H1 (cell line): Measurements from ENCODE around the gene PPP2R2B. TPM values are rescaled to one million over a fixed set of nuclear protein-coding genes. Genes with fewer than 3 reads are reported as not detected.

Experiments used
- CTCF ChIA-PET: fragments of 300-600 bp; sonication (Branson Sonifier 250); formaldehyde crosslinking; loops from one replicate; lab custom pipeline; 2021; ENCODE audit not compliant: partially characterized antibody; lab: Charles Lee
- POLR2A ChIA-PET: fragments of 300-600 bp; sonication (Branson Sonifier 250); formaldehyde crosslinking; loops from one replicate; lab custom pipeline; 2021; ENCODE audit warnings: inconsistent platforms; ENCODE audit not compliant: partially characterized antibody; lab: Charles Lee
- DNase-seq, 2 experiments: peaks; one replicate each; pipeline versions ENCODE4 v3.0.0 to v3.0.0-alpha.2; 2010 to 2022; ENCODE audit warnings: low spot score in 2 of 2, low read depth in 1 of 2, mixed read lengths in 1 of 2
- FAIRE-seq: peaks from 2 replicates; lab custom pipeline; 2011; peaks lifted over from hg19 to GRCh38; lab: Jason Lieb, UNC
- H2AFZ ChIP-seq: 2 replicates; pipeline ENCODE4 v1.8.1; 2012; ENCODE audit warnings: low read length, inconsistent platforms
- H2AK5ac ChIP-seq: 2 replicates; pipeline ENCODE4 v1.6.1; 2013; ENCODE audit warnings: low read depth, low read length
- H2BK120ac ChIP-seq: replicated peaks from 2 replicates; pipeline ENCODE3; 2013; ENCODE audit warnings: low read depth, low read length, inconsistent platforms
- H2BK12ac ChIP-seq: 2 replicates; pipeline ENCODE4 v1.6.1; 2013; ENCODE audit warnings: low read depth, low read length
- H2BK15ac ChIP-seq: 2 replicates; pipeline ENCODE4 v1.6.1; 2013; ENCODE audit warnings: low read length
- H2BK20ac ChIP-seq: 2 replicates; pipeline ENCODE4 v1.6.1; 2013; ENCODE audit warnings: low read length
- H2BK5ac ChIP-seq: 2 replicates; pipeline ENCODE4 v1.6.1; 2013; ENCODE audit warnings: low read depth, low read length
- H3K14ac ChIP-seq: 2 replicates; pipeline ENCODE4 v1.6.1; 2013; ENCODE audit warnings: inconsistent platforms; ENCODE audit not compliant: insufficient read length
- H3K18ac ChIP-seq: 2 replicates; pipeline ENCODE4 v1.6.1; 2013; ENCODE audit warnings: low read length; ENCODE audit errors: extremely low read depth
- H3K23ac ChIP-seq: 2 replicates; pipeline ENCODE4 v1.6.1; 2013; ENCODE audit warnings: inconsistent platforms; ENCODE audit not compliant: insufficient read length
- H3K23me2 ChIP-seq: 2 replicates; pipeline ENCODE4 v1.6.1; 2013; ENCODE audit warnings: low read depth, low read length
- H3K27ac ChIP-seq: 2 replicates; pipeline ENCODE4 v1.6.1; 2011; ENCODE audit warnings: low read depth, low read length, inconsistent platforms
- H3K27me3 ChIP-seq, 4 experiments: replicated peaks in 1 of 4; 1 replicate in 1 of 4; 2 replicates in 3 of 4; pipeline versions ENCODE4 v1.6.1 to v1.8.1; 2011 to 2013; ENCODE audit warnings: low read length in 3 of 4, mild to moderate bottlenecking in 3 of 4, inconsistent platforms in 2 of 4, mixed read lengths in 2 of 4, moderate library complexity in 1 of 4; ENCODE audit not compliant: control insufficient read depth in 3 of 4, insufficient read depth in 3 of 4; ENCODE audit errors: extremely low read depth in 1 of 4
- H3K36me3 ChIP-seq, 4 experiments: 2 replicates each; pipeline versions ENCODE4 v1.6.1 to v1.8.1; 2011 to 2013; ENCODE audit warnings: mild to moderate bottlenecking in 4 of 4, low read length in 3 of 4, moderate library complexity in 2 of 4, control low read depth in 1 of 4, inconsistent platforms in 1 of 4; ENCODE audit not compliant: insufficient read depth in 4 of 4, control insufficient read depth in 2 of 4
- H3K4ac ChIP-seq: replicated peaks from 2 replicates; pipeline ENCODE3; 2013; ENCODE audit warnings: low read length, low read depth, mixed read lengths, inconsistent platforms; ENCODE audit not compliant: insufficient read length
- H3K4me1 ChIP-seq, 4 experiments: replicated peaks in 1 of 4; 1 replicate in 1 of 4; 2 replicates in 3 of 4; pipeline versions ENCODE4 v1.6.1 to v1.8.1; 2011 to 2013; ENCODE audit warnings: low read length in 3 of 4, inconsistent platforms in 2 of 4, mixed read lengths in 1 of 4; ENCODE audit not compliant: insufficient read depth in 4 of 4, control insufficient read depth in 3 of 4
- H3K4me2 ChIP-seq, 2 experiments: 2 replicates each; pipeline versions ENCODE4 v1.6.1 to v1.8.1; 2011 to 2013; ENCODE audit warnings: low read depth in 2 of 2, low read length in 2 of 2, control low read depth in 1 of 2, inconsistent platforms in 1 of 2, mild to moderate bottlenecking in 1 of 2; ENCODE audit not compliant: insufficient read depth in 1 of 2
- H3K4me3 ChIP-seq, 4 experiments: fragments of 200-600, 300-600 bp in 1 of 4; sonication (generic), shearing (Covaris generic), sonication (Bioruptor Twin) in 1 of 4; 2 replicates each; pipeline versions ENCODE4 v1.5.1 to v1.8.1; 2011 to 2016; ENCODE audit warnings: low read length in 4 of 4, low read depth in 3 of 4, control low read depth in 2 of 4, inconsistent platforms in 2 of 4, mild to moderate bottlenecking in 2 of 4, mixed read lengths in 1 of 4, moderate library complexity in 1 of 4; ENCODE audit not compliant: insufficient read depth in 2 of 4; ENCODE audit errors: extremely low read depth in 1 of 4
- H3K56ac ChIP-seq: replicated peaks from 2 replicates; pipeline ENCODE3; 2013; ENCODE audit warnings: low read depth, mild to moderate bottlenecking, mixed read lengths, low read length, inconsistent platforms; ENCODE audit not compliant: insufficient read length
- H3K79me1 ChIP-seq: 2 replicates; pipeline ENCODE4 v1.6.1; 2013; ENCODE audit warnings: low read depth, low read length, control low read depth
- H3K79me2 ChIP-seq, 2 experiments: 2 replicates each; pipeline versions ENCODE4 v1.6.1 to v1.8.1; 2012 to 2013; ENCODE audit warnings: low read length in 2 of 2, mild to moderate bottlenecking in 2 of 2, inconsistent platforms in 1 of 2; ENCODE audit not compliant: insufficient read depth in 2 of 2, control insufficient read depth in 1 of 2
- H3K9ac ChIP-seq, 4 experiments: replicated peaks in 1 of 4; 1 replicate in 1 of 4; 2 replicates in 3 of 4; pipeline versions ENCODE4 v1.6.1 to v1.8.1; 2011 to 2013; ENCODE audit warnings: low read depth in 3 of 4, low read length in 3 of 4, control low read depth in 2 of 4, mild to moderate bottlenecking in 2 of 4, moderate library complexity in 2 of 4, inconsistent platforms in 1 of 4; ENCODE audit errors: extremely low read depth in 1 of 4
- H3K9me3 ChIP-seq, 2 experiments: 2 replicates each; pipeline versions ENCODE4 v1.6.1 to v1.8.1; 2012 to 2013; ENCODE audit warnings: mild to moderate bottlenecking in 2 of 2, moderate library complexity in 2 of 2, control low read depth in 1 of 2, inconsistent platforms in 1 of 2, low read depth in 1 of 2, low read length in 1 of 2, mixed read lengths in 1 of 2; ENCODE audit not compliant: insufficient read depth in 2 of 2
- H4K20me1 ChIP-seq, 2 experiments: replicated peaks in 1 of 2; 2 replicates each; pipeline versions ENCODE3 to v1.8.1; 2011 to 2013; ENCODE audit warnings: inconsistent platforms in 2 of 2, low read length in 2 of 2, mild to moderate bottlenecking in 1 of 2; ENCODE audit not compliant: insufficient read depth in 2 of 2, control insufficient read depth in 1 of 2
- H4K5ac ChIP-seq: 2 replicates; pipeline ENCODE4 v1.6.1; 2013; ENCODE audit warnings: low read length, low read depth, mixed read lengths, inconsistent platforms; ENCODE audit not compliant: insufficient read length
- H4K8ac ChIP-seq: 2 replicates; pipeline ENCODE4 v1.8.0; 2013; ENCODE audit warnings: mild to moderate bottlenecking, moderate library complexity, low read length, inconsistent platforms; ENCODE audit not compliant: insufficient read depth; ENCODE audit errors: extremely low read depth
- H4K91ac ChIP-seq: replicated peaks from 2 replicates; pipeline ENCODE3; 2013; ENCODE audit warnings: low read length, mixed read lengths, inconsistent platforms; ENCODE audit not compliant: insufficient read length
- EZH2 ChIP-seq: fragments of 200-600 bp; sonication (generic); IDR thresholded peaks from 2 replicates; pipeline ENCODE4 v1.7.1; 2012; ENCODE audit warnings: low read depth, mild to moderate bottlenecking, moderate library complexity, low read length, inconsistent platforms; ENCODE audit not compliant: severe bottlenecking
- WGBS, 2 experiments: shearing (Covaris generic) in 1 of 2; methylation state at CpG; one replicate each; pipeline versions ENCODE4 v1.1.6 to v1.1.7; 2013 to 2015; ENCODE audit warnings: low lambda C conversion rate in 2 of 2, mixed read lengths in 2 of 2, inconsistent platforms in 1 of 2, low coverage in 1 of 2, missing lambda C conversion rate in 1 of 2; ENCODE audit not compliant: insufficient replicate concordance in 2 of 2, insufficient coverage in 1 of 2, insufficient read length in 1 of 2; ENCODE audit errors: extremely low coverage in 1 of 2, missing lambda C conversion rate in 1 of 2; 5-methylcytosine and 5-hydroxymethylcytosine counted together
- polyA plus RNA-seq, 7 experiments: library from polyadenylated mRNA; depleted of rRNA in 3 of 7; stranded (reverse) in 5 of 7; unstranded in 2 of 7; fragments of >200 nt in 5 of 7; fragments of 200-250 nt in 2 of 7; gene quantifications; 1 replicate in 5 of 7; 2 replicates in 1 of 7; 4 replicates in 1 of 7; pipeline versions ENCODE4 v1.2.1 to v1.2.3, GENCODE V29; 2011 to 2013; ENCODE audit warnings: missing spikeins in 2 of 7, mixed read lengths in 2 of 7
- total RNA-seq: library from RNA; stranded (reverse); fragmentation: NEBNext Ultra II Directional; extraction: Animal tissue kit (Norgen Biotek cat#: 25700); gene quantifications from 2 replicates; pipeline ENCODE4 v1.2.1, GENCODE V29; 2021

PPP2R2B gene
- total and polyA plus RNA-seq, 2 of the 8 experiments (the other 6 are each of a cell fraction or from before 2014, with no cell fraction given) = 21.1 to 37.1 TPM

GRCh38 chr5:146909255-146910068 is 30.9 kb upstream of the PPP2R2B start:
- no peak for FAIRE-seq
- CTCF ChIA-PET = interaction anchor here (0.9 to 6.0 kb wide), 9 partner anchors 10 to 112 kb away, joined by 3 to 78 read pairs (median 5); no protein-coding TSS in a partner anchor
- no peak for TF ChIP-seq EZH2

More at GRCh38 chr5:146909255-146910068, 30.9 kb upstream of the PPP2R2B start:
- Histone ChIP-seq H3K9ac (no peak overlapping the region), H3K23ac (no peak overlapping the region), H3K4me1 (no peaks in the 10 kb centered on the region), H3K79me1 (no peaks in the 10 kb centered on the region), H2BK15ac (no peak overlapping the region), H2BK12ac (no peak overlapping the region), H2BK120ac (no peak overlapping the region), H3K27ac (no peak overlapping the region), H4K20me1 (no peaks in the 10 kb centered on the region), H3K23me2 (no peaks in the 10 kb centered on the region), H2BK20ac (no peak overlapping the region), H3K79me2 (no peaks in the 10 kb centered on the region), H3K56ac (no peak overlapping the region), H4K8ac (no peak overlapping the region), H2AK5ac (no peak overlapping the region), H2BK5ac (no peak overlapping the region), H3K36me3 (no peaks in the 10 kb centered on the region), H3K14ac (no peak overlapping the region), H3K4me2 (no peak overlapping the region), H3K9me3 (no peaks in the 10 kb centered on the region), H3K4ac (no peak overlapping the region), H2AFZ (no peak overlapping the region), H3K18ac (no peak overlapping the region), H3K4me3 (no peak overlapping the region), H4K91ac (no peak overlapping the region), H4K5ac (no peak overlapping the region), H3K27me3 (no peaks in the 10 kb centered on the region)
- WGBS, 2 experiments = 93% methylated on average over 1 of the region's 1 CpG; no CpG with 5 or more reads in 1 of the 2 experiments
- POLR2A ChIA-PET = no interaction called here
- no peak for DNase-seq
